GM12878 (cell line): ENCODE measurements around the gene MICAL3. TPM values are rescaled to one million over a fixed set of nuclear protein-coding genes. Genes with fewer than 3 reads are reported as not detected.

ENCODE experiments used
- ATAC-seq: fragments of 200-7000 bp; cut with Tn5 transposase; 3 replicates; pipeline ENCODE4 v1.9.1; 2020; ENCODE audit warnings: mild to moderate bottlenecking, moderate library complexity
- BruUV-seq: library from RNA; stranded (reverse); fragments of 400-500 nt; replicated peaks from 2 replicates; lab custom pipeline; 2021; lab: Mats Ljungman, UMichigan
- CTCF ChIA-PET: fragments of 300-600 bp; sonication (Branson Sonifier 250); formaldehyde crosslinking; extraction: SDS; loops from one replicate; lab custom pipeline; 2021; ENCODE audit warnings: inconsistent platforms; lab: Yijun Ruan, JAX
- POLR2A ChIA-PET: fragments of 350-600 bp; formaldehyde crosslinking; extraction: SDS; loops from one replicate; lab custom pipeline; 2021; ENCODE audit warnings: inconsistent platforms; lab: Charles Lee
- RAD21 ChIA-PET: fragments of 300-600 bp; sonication (Branson Sonifier 250); formaldehyde crosslinking; loops from one replicate; lab custom pipeline; 2023; ENCODE audit warnings: antibody characterized with exemption; ENCODE audit not compliant: unreplicated experiment; lab: Charles Lee
- SMC1A ChIA-PET: fragments of 300-600 bp; sonication (Branson Sonifier 250); formaldehyde crosslinking; loops from one replicate; lab custom pipeline; 2023; ENCODE audit not compliant: unreplicated experiment, uncharacterized antibody; lab: Charles Lee
- DNase-seq: peaks from one replicate; pipeline ENCODE4 v3.0.0-alpha.2; 2011; ENCODE audit warnings: low read depth, low spot score
- FAIRE-seq: peaks from 3 replicates; lab custom pipeline; 2011; peaks lifted over from hg19 to GRCh38; lab: Jason Lieb, UNC
- H2AFZ ChIP-seq: 2 replicates; pipeline ENCODE4 v1.6.0; 2011; ENCODE audit warnings: low read depth, low read length, control low read depth; ENCODE audit not compliant: control insufficient read depth
- H3K27ac ChIP-seq: 2 replicates; pipeline ENCODE4 v1.5.1; 2011; ENCODE audit warnings: control low read depth; ENCODE audit not compliant: control insufficient read depth, insufficient read depth
- H3K27me3 ChIP-seq, 2 experiments: replicated peaks in 1 of 2; 2 replicates each; pipeline versions ENCODE4 v1.6.0 to v1.6.1; 2011; ENCODE audit warnings: low read length in 1 of 2; ENCODE audit not compliant: control insufficient read depth in 2 of 2, insufficient read depth in 2 of 2
- H3K36me3 ChIP-seq, 2 experiments: 2 replicates each; pipeline ENCODE4 v1.5.1; 2011; ENCODE audit warnings: low read length in 1 of 2; ENCODE audit not compliant: control insufficient read depth in 2 of 2, insufficient read depth in 2 of 2
- H3K4me1 ChIP-seq: 2 replicates; pipeline ENCODE4 v1.6.1; 2011; ENCODE audit warnings: mild to moderate bottlenecking, low read length, moderate library complexity, mixed read lengths; ENCODE audit not compliant: control insufficient read depth, insufficient read depth
- H3K4me2 ChIP-seq: 2 replicates; pipeline ENCODE4 v1.6.0; 2011; ENCODE audit warnings: control low read depth; ENCODE audit not compliant: control insufficient read depth, insufficient read depth
- H3K4me3 ChIP-seq: fragments of 200-600 bp; sonication (generic); 2 replicates; pipeline ENCODE4 v1.5.1; 2016
- H3K79me2 ChIP-seq: 2 replicates; pipeline ENCODE4 v1.6.0; 2011; ENCODE audit warnings: low read length; ENCODE audit not compliant: control insufficient read depth, insufficient read depth
- H3K9ac ChIP-seq: 2 replicates; pipeline ENCODE4 v1.8.0; 2011; ENCODE audit warnings: low read length, control low read depth, mixed read lengths; ENCODE audit not compliant: control insufficient read depth, insufficient read depth
- H3K9me3 ChIP-seq: replicated peaks from 3 replicates; pipeline ENCODE4 v1.5.1; 2011; ENCODE audit warnings: mild to moderate bottlenecking, low read length; ENCODE audit not compliant: control insufficient read depth, insufficient read depth
- H4K20me1 ChIP-seq: 2 replicates; pipeline ENCODE4 v1.6.0; 2011; ENCODE audit not compliant: control insufficient read depth, insufficient read depth
- EP300 ChIP-seq, 2 experiments: fragments of 150-350 bp in 1 of 2; IDR thresholded peaks; 2 replicates each; pipeline ENCODE4 v1.6.1; 2011 to 2012; ENCODE audit warnings: low read depth in 2 of 2, low read length in 2 of 2, borderline replicate concordance in 1 of 2, improper control_type of control experiment in 1 of 2, inconsistent platforms in 1 of 2; ENCODE audit not compliant: control insufficient read depth in 1 of 2
- FOXK2 ChIP-seq: fragments of 450-650 bp; IDR thresholded peaks from 2 replicates; pipeline ENCODE4 v1.6.1; 2017; ENCODE audit warnings: mild to moderate bottlenecking, moderate library complexity
- MTA2 ChIP-seq: fragments of 450-650 bp; IDR thresholded peaks from 2 replicates; pipeline ENCODE4 v1.6.1; 2016; ENCODE audit warnings: low read depth, mild to moderate bottlenecking, moderate library complexity
- MYC ChIP-seq: IDR thresholded peaks from 2 replicates; pipeline ENCODE4 v1.6.1; 2011; ENCODE audit warnings: mild to moderate bottlenecking, low read length, moderate library complexity, inconsistent platforms; ENCODE audit not compliant: insufficient read depth, insufficient replicate concordance, insufficient read length, severe bottlenecking
- RAD51 ChIP-seq: fragments of 450-650 bp; IDR thresholded peaks from 2 replicates; pipeline ENCODE4 v1.6.1; 2016; ENCODE audit warnings: moderate library complexity, mild to moderate bottlenecking, inconsistent platforms
- TCF3 ChIP-seq: IDR thresholded peaks from 2 replicates; pipeline ENCODE4 v1.6.1; 2012; ENCODE audit warnings: low read depth, mild to moderate bottlenecking, low read length, borderline replicate concordance; ENCODE audit not compliant: insufficient read depth
- USF1 ChIP-seq: IDR thresholded peaks from 2 replicates; pipeline ENCODE4 v1.6.1; 2011; ENCODE audit warnings: borderline replicate concordance, low read depth, mild to moderate bottlenecking, moderate library complexity, mixed read lengths, low read length; ENCODE audit not compliant: insufficient read depth; ENCODE audit errors: extremely low read length
- ZNF24 ChIP-seq: fragments of 450-650 bp; IDR thresholded peaks from 2 replicates; pipeline ENCODE4 v1.6.1; 2017; ENCODE audit warnings: antibody characterized with exemption, mild to moderate bottlenecking
- whole genome bisulfite sequencing: methylation state at CpG from one replicate; pipeline ENCODE4 v1.1.6; 2016; ENCODE audit warnings: low lambda C conversion rate; ENCODE audit not compliant: insufficient replicate concordance, insufficient coverage; ENCODE audit errors: missing lambda C conversion rate; 5-methylcytosine and 5-hydroxymethylcytosine counted together
- in situ Hi-C: fragments of 300-500 bp; cut with MboI; formaldehyde crosslinking; loops from 9 replicates; pipeline ENCODE4 v1.14.3; 2018; ENCODE audit warnings: mixed read lengths
- intact Hi-C: fragments of 100-400 bp; cut with micrococcal nuclease; formaldehyde crosslinking; loops from one replicate; pipeline ENCODE4 v1.14.2; 2022; ENCODE audit not compliant: unreplicated experiment
- polyA plus RNA-seq, 11 experiments: library from polyadenylated mRNA; depleted of rRNA in 4 of 11; unstranded in 6 of 11; stranded (reverse) in 5 of 11; fragments of >200 nt; fragmentation: Nextera tagmentation in 4 of 11; fragmentation: Illumina TruSeq in 1 of 11; extraction: Ambion mirVana in 4 of 11; extraction: Trizol in 1 of 11; gene quantifications; 1 replicate in 1 of 11; 2 replicates in 10 of 11; pipeline versions ENCODE4 v1.2.1 to v1.2.3, GENCODE V29; 2011 to 2016; ENCODE audit warnings: inconsistent platforms in 2 of 11, missing spikeins in 2 of 11, low read depth in 1 of 11
- total RNA-seq, 4 experiments: library from RNA; depleted of rRNA in 3 of 4; stranded (reverse); fragments of >200 nt in 3 of 4; fragmentation: Illumina TruSeq in 1 of 4; extraction: Trizol in 1 of 4; gene quantifications; 2 replicates each; pipeline versions ENCODE4 v1.2.1 to v1.2.3, GENCODE V29; 2013 to 2021

Gene MICAL3
- total and polyA plus RNA-seq, 10 of the 15 experiments (the other 5 are each of a cell fraction or from before 2014, with no cell fraction given) = 2.6 to 92.2 (median 24.0) TPM

GRCh38 chr22:17980638-17981051, 43.7 kb downstream of the MICAL3 start:
- Histone ChIP-seq H3K9me3 (no peaks in the 10 kb centered on the region; the same call in 1 of the 3 replicates), H4K20me1 (no peaks in the 10 kb centered on the region), H3K4me2 (no peak overlapping the region), H3K4me3 (no peak overlapping the region), H3K27ac (no peak overlapping the region), H3K36me3 (peaks cover 0 to 2% of the 10 kb centered on the region in 2 experiments; a peak in 2 of 4 replicates), H3K79me2 (peaks cover 18% of the 10 kb centered on the region), H3K27me3 (no peaks in the 10 kb centered on the region), H2AFZ (no peak overlapping the region), H3K9ac (no peak overlapping the region), H3K4me1 (peaks cover 6% of the 10 kb centered on the region)
- intact Hi-C loops (no loop called here), in situ Hi-C loops (no loop called here)
- 7% methylated on average over 13 of the region's 13 CpGs for WGBS
- ATAC-seq (peak; percentile 59), FAIRE-seq (no peak), DNase-seq (no peak)
- ChIA-PET CTCF (no interaction called here), SMC1A (interaction anchor here (1.2 kb wide), 1 partner anchor 95 kb away, joined by 4 read pairs; no protein-coding TSS in a partner anchor), RAD21 (no interaction called here), POLR2A (no interaction called here)
- no TSS peak for BruUV-seq
- TF ChIP-seq MYC = no peak
- TF ChIP-seq RAD51 = no peak
- TF ChIP-seq MTA2 = no peak
- no peak for TF ChIP-seq TCF3
- TF ChIP-seq EP300 (IDR thresholded peaks at IDR 0.05; ENCODE audit: borderline replicate concordance in 1 of 2, control insufficient read depth in 1 of 2, low read depth in 2 of 2, low read length in 2 of 2) = no peak
- no peak for TF ChIP-seq FOXK2
- no peak for TF ChIP-seq USF1
- TF ChIP-seq ZNF24 = no peak
